HEK293 (cell line): ENCODE results near the gene SAMD4A.

Source experiments
- MZF1 ChIP-seq: fragments of 450-650 bp; formaldehyde crosslinking; IDR thresholded peaks from 2 replicates; pipeline ENCODE4 v1.5.1; 2017; ENCODE audit warnings: missing biosample characterization, missing genetic modification characterization, borderline replicate concordance
- SP2 ChIP-seq: fragments of 450-650 bp; formaldehyde crosslinking; IDR thresholded peaks from 2 replicates; pipeline ENCODE4 v1.5.1; 2016; ENCODE audit warnings: missing biosample characterization, missing genetic modification characterization
- ZNF148 ChIP-seq: fragments of 450-650 bp; formaldehyde crosslinking; IDR thresholded peaks from 2 replicates; pipeline ENCODE4 v1.5.0; 2017; ENCODE audit warnings: missing biosample characterization, missing genetic modification characterization, borderline replicate concordance
- ZNF274 ChIP-seq, 2 experiments: fragments of 200-500 bp in 1 of 2; fragments of 450-650 bp in 1 of 2; sonication (Bioruptor generic) in 1 of 2; formaldehyde crosslinking in 1 of 2; IDR thresholded peaks; 2 replicates each; pipeline versions ENCODE4 v1.5.1 to v1.6.1; 2014 to 2016; ENCODE audit warnings: borderline replicate concordance in 1 of 2, inconsistent platforms in 1 of 2, low read length in 1 of 2, missing biosample characterization in 1 of 2, missing genetic modification characterization in 1 of 2
- TF ChIP-seq, protein P1 (sequence below): fragments of 450-650 bp; formaldehyde crosslinking; IDR thresholded peaks from 2 replicates; pipeline ENCODE4 v1.5.1; 2016; ENCODE audit warnings: missing biosample characterization, missing genetic modification characterization

DNA sequence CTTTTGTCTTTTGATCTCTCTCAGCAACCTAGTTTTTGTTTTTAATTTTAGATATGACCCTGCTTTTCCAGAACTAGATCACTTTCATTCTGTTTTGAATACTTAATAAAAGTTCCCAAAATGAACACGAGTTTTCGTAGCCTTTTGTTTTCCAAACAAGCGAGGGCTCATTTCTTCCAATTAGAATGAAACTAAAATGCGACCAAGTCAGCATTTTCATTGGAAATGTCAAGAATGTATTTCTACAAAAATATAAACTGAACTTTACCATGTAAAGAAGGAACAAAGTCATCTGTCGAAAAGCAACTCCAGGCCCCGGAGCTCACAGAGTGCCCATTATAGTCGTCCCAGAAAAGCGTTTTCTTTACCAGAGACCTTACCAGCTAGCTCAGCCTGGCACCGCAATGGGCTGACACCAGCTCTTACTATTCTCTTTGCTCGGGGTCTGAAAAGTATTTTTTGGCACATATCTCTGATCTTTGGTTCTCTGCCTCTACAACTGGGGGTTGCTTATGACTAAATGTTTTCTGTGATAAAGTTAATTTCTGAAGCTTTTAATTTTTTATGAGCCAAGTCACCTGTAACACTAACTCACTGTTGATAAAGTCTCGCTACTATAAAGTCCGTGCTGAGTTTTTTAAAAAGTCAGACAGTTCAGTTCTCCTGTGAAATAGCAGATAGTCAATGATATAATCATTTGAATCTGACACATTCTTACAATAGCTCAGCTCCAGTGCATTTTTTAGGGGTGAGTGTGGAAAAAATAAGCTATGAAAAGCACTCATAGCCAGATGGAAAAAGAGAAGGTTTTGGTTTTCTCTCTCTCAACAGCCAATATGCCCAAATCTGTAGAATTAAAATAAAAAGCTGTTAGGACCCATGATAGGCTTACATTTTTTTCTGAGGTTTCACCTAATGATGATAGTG, 43.4 kb downstream of the SAMD4A start:
- TF ChIP-seq ZNF274 (IDR thresholded peaks at IDR 0.05; ENCODE audit: low read length): no peak
- TF ChIP-seq ZNF274 (tag by site-specific recombination; IDR thresholded peaks at IDR 0.05; ENCODE audit: borderline replicate concordance): no peak
- no peak for TF ChIP-seq SP2 (tag by site-specific recombination)
- TF ChIP-seq ZNF148: no peak
- TF ChIP-seq, protein P1, sequence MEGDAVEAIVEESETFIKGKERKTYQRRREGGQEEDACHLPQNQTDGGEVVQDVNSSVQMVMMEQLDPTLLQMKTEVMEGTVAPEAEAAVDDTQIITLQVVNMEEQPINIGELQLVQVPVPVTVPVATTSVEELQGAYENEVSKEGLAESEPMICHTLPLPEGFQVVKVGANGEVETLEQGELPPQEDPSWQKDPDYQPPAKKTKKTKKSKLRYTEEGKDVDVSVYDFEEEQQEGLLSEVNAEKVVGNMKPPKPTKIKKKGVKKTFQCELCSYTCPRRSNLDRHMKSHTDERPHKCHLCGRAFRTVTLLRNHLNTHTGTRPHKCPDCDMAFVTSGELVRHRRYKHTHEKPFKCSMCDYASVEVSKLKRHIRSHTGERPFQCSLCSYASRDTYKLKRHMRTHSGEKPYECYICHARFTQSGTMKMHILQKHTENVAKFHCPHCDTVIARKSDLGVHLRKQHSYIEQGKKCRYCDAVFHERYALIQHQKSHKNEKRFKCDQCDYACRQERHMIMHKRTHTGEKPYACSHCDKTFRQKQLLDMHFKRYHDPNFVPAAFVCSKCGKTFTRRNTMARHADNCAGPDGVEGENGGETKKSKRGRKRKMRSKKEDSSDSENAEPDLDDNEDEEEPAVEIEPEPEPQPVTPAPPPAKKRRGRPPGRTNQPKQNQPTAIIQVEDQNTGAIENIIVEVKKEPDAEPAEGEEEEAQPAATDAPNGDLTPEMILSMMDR: no peak
- TF ChIP-seq MZF1: no peak
